Measurements from ENCODE around the gene XYLB.

XYLB gene

GRCh38 chr3:38421679-38422336 lies 75.2 kb downstream of the XYLB start:
- no peak for TF ChIP-seq CTCF (IDR thresholded peaks at IDR 0.05)

DNA sequence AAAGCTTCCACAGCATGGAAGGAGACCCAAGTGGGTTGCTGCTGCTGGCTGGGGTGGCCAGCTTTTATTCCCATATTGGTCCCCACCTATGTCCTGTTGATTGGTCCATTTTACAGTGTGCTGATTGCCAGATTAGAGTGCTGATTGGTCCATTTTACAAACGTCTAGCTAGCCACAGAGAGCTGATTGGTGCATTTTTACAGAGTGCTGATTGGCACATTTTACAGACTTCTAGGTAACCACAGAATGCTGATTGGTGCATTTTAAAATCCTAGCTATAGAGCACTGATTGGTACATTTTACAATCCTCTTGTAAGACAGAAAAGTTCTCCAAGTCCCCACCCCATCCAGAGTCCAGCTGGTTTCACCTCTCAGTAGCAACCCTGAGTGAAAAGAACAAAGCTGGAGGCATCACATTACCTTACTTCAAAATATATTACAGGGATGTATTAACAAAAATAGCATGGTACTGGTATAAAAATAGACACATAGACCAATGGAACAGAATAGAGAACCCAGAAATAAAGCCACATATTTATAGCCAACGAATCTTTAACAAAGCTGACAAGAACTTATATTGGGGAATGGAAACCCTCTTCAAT lies 99.6 kb downstream of the XYLB start:
- TF ChIP-seq CTCF (IDR thresholded peaks at IDR 0.05) = no peak

- no peak for TF ChIP-seq CTCF (IDR thresholded peaks at IDR 0.05)
Observed at GRCh38 chr3:38446812-38447211, 100.2 kb downstream of the XYLB start.

- TF ChIP-seq CTCF (IDR thresholded peaks at IDR 0.05) = no peak
Observed at GRCh38 chr3:38450853-38451252, 104.3 kb downstream of the XYLB start.

DNA sequence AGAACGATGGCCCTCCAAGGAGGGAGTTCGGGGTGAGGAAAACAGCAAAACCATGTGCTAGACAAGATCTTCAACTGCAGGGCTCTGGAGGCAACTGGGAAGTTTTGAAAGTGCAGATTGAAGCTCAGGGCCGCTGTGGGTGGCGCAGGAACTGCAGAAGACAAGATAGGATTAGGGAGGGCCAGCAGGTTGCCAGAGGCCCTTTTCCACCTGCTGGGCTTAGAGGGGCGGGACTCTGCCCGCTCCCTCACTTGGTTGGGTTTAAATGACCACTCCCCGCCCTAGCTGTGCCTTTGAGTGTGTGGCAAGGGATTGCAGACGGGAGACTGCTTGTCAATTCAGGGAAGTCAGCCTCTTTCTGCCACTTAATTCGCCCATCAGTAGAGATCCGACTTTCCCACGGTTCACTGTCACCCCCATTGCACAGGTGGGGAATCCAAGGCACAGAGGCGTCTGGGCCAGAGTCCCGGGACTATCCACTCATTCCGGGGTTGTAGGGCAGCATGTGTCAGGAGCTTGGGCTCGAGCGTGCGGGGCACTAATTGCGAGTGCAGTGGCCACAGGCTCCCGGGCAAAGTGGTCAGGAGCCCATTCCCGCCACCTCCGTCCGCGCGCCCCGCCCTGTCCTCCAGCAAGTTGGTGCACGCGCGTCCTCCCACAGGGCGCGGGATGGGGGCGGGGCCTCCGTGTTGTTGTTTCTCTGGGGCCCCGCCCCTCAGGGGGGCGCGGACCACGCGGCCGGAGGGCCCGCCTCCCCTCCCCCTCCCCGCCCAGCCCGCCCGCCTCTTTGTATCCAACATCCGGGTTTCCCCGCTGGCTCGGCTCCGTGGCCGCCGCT lies 106.7 kb downstream of the XYLB start, which contains the start of gene ACVR2B:
Gene ACVR2B (plus strand): TSS at position 816 of the 838 bp plus-strand sequence. CDS start 433 bp downstream, outside the sequence.
- TF ChIP-seq CTCF (IDR thresholded peaks at IDR 0.05) = no peak

GRCh38 chr3:38453913-38454177 lies 107.3 kb downstream of the XYLB start:
- TF ChIP-seq CTCF (IDR thresholded peaks at IDR 0.05) = no peak

DNA sequence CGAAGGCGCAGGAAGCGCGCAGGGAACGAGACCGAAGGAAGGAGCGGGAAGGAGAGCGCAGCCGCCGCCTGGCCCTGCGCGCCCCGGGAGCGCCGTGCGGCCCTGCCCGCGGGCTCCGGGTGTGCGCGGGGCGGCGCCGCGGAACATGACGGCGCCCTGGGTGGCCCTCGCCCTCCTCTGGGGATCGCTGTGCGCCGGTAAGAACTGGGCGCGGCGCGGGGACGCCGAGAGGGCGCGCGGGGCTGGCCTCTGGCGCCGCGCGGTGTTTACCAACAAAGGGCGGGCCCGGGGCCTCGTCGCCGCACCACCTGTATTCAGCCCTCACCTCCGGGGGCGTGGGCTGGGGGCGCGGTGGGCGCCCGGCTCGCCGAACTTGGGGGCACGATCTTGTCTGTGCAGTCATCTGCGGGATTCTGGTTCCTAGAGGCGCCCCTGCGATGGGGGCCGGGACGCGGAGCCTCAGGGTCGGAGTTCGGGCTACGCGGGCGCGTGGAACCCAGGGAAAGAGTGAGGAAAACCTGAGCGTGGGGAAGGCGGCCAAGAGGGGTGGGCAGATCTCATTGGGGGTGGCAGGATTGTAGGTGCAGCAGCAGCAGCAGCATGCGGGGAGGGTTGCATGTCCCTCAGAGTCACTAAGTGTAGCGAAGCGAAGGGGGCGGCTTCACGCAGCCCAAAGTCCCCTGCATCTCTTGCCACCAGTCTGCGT lies 107.7 kb downstream of the XYLB start:
- TF ChIP-seq CTCF (IDR thresholded peaks at IDR 0.05) = 0 out of 2 replicates have a peak, but pooled peaks have one; percentile 16
